ENCODE measurements around the gene NPHP1.
A peak's percentile ranks its signal among the peaks of the same experiment; 100 is the strongest.
"Not testable (repeated sequence)": the region's sequence is repeated elsewhere in the genome, so short reads cannot be mapped to it uniquely, and the experiment has no call there.

NPHP1 gene

GRCh38 chr2:110215091-110215490 is 10.3 kb upstream of the NPHP1 start:
- TF ChIP-seq POLR2A (IDR thresholded peaks at IDR 0.05; ENCODE audit: low read length) (no peak), GATA1 (IDR thresholded peaks at IDR 0.05; ENCODE audit: low read depth, low read length) (no peak)
- DNase-seq = no peak

GRCh38 chr2:110213522-110213921 is 8.7 kb upstream of the NPHP1 start:
- not testable (repeated sequence) for DNase-seq

DNA sequence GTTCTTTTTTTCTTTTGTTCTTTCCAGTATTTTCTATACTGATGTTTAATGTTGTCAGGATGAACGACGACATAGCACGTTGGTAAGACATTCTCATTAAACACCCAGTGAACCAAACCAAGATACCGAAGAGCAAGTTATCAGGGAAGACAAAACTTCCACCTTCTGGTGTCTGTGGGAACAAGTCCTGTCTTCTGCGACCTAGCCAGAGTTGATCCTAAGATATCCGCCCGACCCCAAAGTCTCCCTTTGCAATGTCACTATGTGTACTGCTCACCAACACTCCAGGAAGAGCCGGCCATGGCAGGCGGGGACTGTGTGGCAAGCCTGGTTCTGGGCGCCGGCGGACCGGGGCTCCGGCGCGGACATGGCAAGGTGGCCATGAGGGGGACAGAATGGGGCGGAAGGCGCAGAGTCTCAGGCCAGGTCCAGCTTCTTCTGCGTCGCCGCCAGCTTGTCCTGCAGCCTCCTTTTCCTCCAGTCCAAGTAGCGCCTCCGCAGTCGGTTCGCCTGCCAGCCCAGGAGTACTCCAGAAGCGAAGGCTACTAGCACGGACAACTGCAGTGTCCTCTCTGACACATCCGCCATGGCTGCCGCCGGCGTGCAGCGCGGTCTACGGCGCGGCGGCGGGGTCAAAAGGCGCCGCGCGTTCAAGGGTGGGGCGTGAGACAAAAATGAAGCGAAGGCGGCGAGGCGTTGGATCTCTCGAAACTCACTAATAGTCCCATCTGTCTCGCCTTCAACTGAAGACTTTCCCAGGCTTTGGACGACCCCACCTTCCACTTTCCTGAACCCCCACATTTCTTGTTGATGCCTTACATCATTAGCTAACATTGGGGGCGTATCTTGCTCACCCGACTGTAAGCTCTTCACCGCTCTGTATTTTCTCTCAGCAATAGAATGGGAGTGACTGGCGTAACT is 7.4 kb upstream of the NPHP1 start, which contains the start of gene MTLN:
TSS of gene MTLN (minus strand) at position 610 of the 921 bp plus-strand sequence. CDS start at position 588, 22 bp downstream.
- TF ChIP-seq POLR2A (IDR thresholded peaks at IDR 0.05; ENCODE audit: low read length) = peak; percentile 87
- TF ChIP-seq GATA1 (IDR thresholded peaks at IDR 0.05; ENCODE audit: low read depth, low read length) = no peak
- peak; percentile 87 to 88 for DNase-seq

GRCh38 chr2:110205660-110206455 is 1.0 kb upstream of the NPHP1 start:
- no peak for TF ChIP-seq POLR2A (IDR thresholded peaks at IDR 0.05; ENCODE audit: low read length)
- TF ChIP-seq GATA1 (IDR thresholded peaks at IDR 0.05; ENCODE audit: low read depth, low read length) = no peak

DNA sequence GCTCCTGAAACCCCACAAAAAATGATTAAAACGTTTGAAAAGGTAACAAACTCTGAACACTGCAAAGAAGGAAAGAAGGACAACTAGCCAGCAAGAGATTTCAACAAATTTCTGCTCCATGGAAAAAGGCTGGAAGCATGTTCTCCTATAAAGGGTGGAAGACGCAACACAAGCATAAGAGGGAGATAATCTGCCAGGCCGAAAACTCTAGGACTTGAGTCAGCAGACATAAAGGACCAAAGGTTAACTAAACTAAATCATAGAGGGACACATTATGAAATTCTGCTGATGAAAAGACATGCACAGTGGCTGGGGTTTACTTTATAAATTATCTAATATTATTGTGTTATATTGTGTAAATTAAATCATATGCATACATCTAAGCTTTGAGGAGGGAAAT is 6.8 kb downstream of the NPHP1 start:
- TF ChIP-seq GATA1 (IDR thresholded peaks at IDR 0.05; ENCODE audit: low read depth, low read length) = no peak
- TF ChIP-seq POLR2A (IDR thresholded peaks at IDR 0.05; ENCODE audit: low read length) = no peak
- no peak for DNase-seq

More at GRCh38 chr2:110205660-110206455, 1.0 kb upstream of the NPHP1 start:
- peak; percentile 53 to 60 for DNase-seq

- no peak for DNase-seq
- TF ChIP-seq POLR2A (IDR thresholded peaks at IDR 0.05; ENCODE audit: low read length) = no peak
- TF ChIP-seq GATA1 (IDR thresholded peaks at IDR 0.05; ENCODE audit: low read depth, low read length) = no peak
Observed at GRCh38 chr2:110197452-110197851, 7.4 kb downstream of the NPHP1 start.

DNA sequence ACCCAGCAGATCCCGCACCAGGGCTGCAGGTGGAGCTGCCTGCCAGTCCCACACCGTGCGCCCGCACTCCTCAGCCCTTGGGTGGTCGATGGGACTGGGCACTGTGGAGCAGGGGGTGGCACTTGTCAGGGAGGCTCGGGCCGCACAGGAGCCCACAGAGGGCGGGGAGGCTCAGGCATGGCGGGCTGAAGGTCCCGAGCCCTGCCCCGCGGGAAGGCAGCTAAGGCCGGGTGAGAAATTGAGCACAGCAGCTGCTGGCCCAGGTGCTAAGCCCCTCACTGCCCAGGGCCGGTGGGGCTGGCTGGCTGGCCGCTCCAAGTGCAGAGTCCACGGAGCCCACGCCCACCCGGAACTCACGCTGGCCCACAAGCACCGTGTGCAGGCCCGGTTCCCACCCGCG is 14.6 kb downstream of the NPHP1 start:
- DNase-seq = not testable (repeated sequence)

- TF ChIP-seq GATA1 (IDR thresholded peaks at IDR 0.05; ENCODE audit: low read depth, low read length) = no peak
- DNase-seq = no peak
Observed at GRCh38 chr2:110182449-110182848, 22.4 kb downstream of the NPHP1 start.

DNA sequence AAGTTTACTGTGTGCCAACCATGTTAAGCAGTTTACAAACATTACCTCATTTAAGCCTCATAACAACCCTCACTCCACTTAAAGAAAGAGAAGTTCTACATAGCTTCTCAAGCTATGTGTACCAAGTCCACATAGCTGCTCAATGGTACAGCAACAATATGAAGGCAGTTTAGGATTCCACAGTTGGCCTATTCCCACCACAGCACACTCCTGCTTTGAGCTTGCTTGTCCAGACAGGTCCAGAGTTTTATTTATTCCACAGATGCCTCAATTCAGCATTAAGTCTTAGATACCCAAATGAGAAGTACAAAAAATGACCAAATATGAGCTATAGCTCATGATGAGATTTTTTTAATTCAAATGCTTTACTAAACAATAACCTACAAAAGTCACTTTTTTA is 24.8 kb downstream of the NPHP1 start:
- no peak for DNase-seq
- TF ChIP-seq GATA1 (IDR thresholded peaks at IDR 0.05; ENCODE audit: low read depth, low read length) (no peak), POLR2A (IDR thresholded peaks at IDR 0.05; ENCODE audit: low read length) (no peak)

- DNase-seq = no peak
- TF ChIP-seq GATA1 (IDR thresholded peaks at IDR 0.05; ENCODE audit: low read depth, low read length) (no peak), POLR2A (IDR thresholded peaks at IDR 0.05; ENCODE audit: low read length) (no peak)
Observed at GRCh38 chr2:110173523-110173922, 31.3 kb downstream of the NPHP1 start.

- no peak for DNase-seq
- TF ChIP-seq GATA1 (IDR thresholded peaks at IDR 0.05; ENCODE audit: low read depth, low read length) (no peak), POLR2A (IDR thresholded peaks at IDR 0.05; ENCODE audit: low read length) (no peak)
Observed at GRCh38 chr2:110172506-110172905, 32.3 kb downstream of the NPHP1 start.

DNA sequence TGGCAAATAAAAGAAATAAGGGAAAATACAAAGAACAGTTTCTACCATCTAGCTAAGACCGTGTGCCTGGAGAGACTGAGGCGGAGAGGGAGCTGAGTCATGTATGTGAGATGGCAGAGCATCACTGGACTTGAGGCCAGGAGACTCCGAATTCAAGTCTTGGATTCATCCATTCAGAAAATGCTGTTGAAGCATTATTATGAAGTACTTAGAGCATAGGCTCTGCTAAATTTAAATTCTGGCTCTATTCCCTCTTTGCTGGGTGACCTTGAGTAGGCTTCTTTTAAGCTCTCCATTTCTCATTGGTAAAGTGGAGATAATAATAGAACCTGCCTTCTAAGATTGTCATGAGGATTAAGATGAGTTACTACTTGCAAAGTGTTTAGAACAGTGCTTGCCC is 34.7 kb downstream of the NPHP1 start:
- no peak for DNase-seq
- no peak for TF ChIP-seq GATA1 (IDR thresholded peaks at IDR 0.05; ENCODE audit: low read depth, low read length)
- no peak for TF ChIP-seq POLR2A (IDR thresholded peaks at IDR 0.05; ENCODE audit: low read length)

- no peak for DNase-seq
- TF ChIP-seq GATA1 (IDR thresholded peaks at IDR 0.05; ENCODE audit: low read depth, low read length) (no peak), POLR2A (IDR thresholded peaks at IDR 0.05; ENCODE audit: low read length) (no peak)
Observed at GRCh38 chr2:110167326-110168000, 37.4 kb downstream of the NPHP1 start.

GRCh38 chr2:110166266-110166665 is 38.5 kb downstream of the NPHP1 start:
- no peak for TF ChIP-seq POLR2A (IDR thresholded peaks at IDR 0.05; ENCODE audit: low read length)
- TF ChIP-seq GATA1 (IDR thresholded peaks at IDR 0.05; ENCODE audit: low read depth, low read length) = no peak
- no peak for DNase-seq

All from erythroblast (primary cell).